Inferior parietal cortex (tissue), 1 donor: ENCODE measurements around the gene SLC25A26.

Experiments
- DNase-seq: peaks from one replicate; pipeline ENCODE4 v3.0.0-alpha.2; 2016; ENCODE audit errors: extremely low spot score

Gene SLC25A26

DNA sequence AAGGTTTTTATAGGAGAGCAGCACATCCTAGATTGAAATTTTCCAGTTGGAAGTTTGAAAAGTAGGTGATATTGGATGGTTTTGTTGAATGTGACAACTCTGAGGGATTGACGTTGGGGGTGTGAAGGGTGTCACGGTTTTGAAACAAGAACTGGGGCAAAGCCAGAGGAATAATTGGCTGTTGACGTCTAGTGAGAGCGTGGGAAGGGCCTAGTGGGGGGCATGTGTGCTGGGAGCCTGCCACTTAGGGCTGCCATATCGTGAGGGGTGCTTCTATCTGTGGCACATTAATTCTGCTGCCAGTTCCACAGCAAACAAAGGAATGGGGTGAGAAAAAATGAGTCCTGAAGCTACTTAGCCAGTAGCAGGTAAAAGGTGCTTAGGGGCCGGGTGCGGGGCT is 150.6 kb downstream of the SLC25A26 start:
- no peak for DNase-seq

DNA sequence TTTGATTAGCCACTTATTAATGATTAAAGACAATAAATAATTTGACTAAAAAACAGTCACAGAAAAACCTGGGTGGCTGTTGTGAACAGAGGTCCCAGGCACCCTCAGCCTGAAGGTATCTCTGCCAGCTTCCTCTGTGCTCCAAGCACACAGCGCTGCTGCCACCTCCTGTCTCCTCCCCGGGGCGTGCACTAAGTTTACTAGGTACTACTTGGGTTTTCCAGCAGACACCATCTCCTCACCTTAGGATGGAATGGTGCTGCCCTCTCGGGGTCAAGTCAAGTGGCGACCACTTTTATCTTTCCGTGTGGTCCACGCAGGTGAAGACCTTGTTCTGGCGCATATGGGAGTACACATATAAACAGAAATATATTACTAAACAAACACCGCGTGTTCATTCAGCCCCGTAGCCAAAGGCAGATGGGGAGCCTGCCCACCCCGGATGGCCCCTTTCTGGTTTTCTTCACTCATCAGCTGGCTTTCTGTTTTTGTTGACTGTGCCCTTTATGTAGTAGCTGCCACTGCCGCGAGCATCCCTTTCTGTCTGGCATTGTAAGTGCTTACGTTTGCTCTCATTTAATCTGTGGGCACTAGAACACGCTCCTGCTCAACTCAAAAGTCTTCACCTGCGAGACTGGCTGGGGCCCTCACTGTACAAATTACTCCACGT is 152.0 kb downstream of the SLC25A26 start:
- DNase-seq = peak; percentile 29

DNA sequence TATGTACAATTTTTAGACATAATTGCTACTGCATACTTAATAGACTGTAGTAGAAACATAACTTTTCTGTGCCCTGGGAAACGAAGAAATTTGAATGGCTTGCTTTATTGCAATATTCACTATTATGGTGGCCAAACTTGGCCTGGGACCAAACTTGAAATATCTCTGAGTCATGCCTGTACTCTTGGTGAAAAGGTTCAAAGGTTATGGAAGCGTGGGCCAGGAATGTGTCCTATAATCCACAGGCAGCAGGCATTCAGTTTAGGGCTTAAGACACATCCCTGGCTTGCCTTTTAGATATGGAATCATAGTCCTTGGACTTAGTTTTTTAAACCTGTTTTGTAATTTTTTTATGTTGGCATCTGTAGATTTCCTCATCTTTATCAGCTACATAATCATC is 155.8 kb downstream of the SLC25A26 start:
- no peak for DNase-seq

DNA sequence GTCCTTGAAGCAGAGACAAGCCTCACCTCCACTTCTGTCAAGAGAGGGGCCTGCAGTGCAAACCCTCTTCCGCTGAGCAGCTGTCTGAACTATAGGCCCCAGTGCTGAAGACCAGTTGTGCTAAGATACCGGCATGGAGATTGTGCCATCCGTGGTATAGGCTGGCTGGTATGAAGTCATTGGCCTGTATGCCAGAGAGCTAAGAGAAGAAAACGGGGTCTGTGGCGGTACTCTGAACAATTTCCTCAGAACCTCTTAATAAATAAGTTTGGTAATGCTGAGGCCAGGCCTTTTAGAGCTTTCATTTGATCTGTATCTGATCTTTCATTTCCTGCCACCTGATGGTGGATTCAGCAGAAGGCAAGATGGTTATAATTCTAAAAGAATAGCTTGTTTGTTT is 157.0 kb downstream of the SLC25A26 start:
- DNase-seq = no peak

DNA sequence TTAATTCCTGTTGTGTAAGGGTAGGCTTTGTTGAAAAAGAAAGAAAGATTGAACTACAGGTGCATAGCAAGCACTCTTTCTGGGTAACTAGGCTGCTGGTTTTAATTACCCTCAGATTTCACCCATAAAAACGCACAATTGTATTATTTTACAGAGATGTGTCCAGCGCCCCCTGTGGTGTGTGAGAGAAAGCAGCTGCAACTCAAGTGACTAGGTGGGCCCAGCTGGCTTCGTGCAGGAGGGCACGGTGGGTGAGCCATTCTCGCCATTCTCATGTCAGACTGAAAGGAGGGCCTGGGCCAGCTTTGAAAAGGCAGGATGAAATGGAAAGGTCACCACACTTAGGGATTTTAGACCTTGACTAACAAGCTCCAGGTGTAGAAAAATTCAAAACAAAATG is 157.5 kb downstream of the SLC25A26 start:
- no peak for DNase-seq

DNA sequence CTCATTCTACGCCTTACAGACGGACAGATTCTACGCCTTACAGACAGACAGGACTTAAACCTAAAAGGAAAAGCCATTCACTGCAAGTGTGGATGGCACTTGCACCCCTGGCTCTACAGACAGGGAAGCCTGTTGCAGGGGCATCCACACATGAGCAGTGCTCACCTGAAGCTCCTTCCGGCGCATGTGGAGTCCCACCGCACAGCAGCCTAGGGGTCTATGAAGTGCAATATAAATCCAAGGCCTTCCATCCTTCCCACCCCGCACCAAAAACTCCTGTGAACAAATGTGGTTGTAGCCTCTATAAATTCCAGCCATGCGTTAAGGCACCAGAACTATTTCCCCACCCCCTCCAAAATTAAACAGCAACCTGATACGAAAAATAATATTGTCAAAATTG is 158.8 kb downstream of the SLC25A26 start:
- DNase-seq = no peak

DNA sequence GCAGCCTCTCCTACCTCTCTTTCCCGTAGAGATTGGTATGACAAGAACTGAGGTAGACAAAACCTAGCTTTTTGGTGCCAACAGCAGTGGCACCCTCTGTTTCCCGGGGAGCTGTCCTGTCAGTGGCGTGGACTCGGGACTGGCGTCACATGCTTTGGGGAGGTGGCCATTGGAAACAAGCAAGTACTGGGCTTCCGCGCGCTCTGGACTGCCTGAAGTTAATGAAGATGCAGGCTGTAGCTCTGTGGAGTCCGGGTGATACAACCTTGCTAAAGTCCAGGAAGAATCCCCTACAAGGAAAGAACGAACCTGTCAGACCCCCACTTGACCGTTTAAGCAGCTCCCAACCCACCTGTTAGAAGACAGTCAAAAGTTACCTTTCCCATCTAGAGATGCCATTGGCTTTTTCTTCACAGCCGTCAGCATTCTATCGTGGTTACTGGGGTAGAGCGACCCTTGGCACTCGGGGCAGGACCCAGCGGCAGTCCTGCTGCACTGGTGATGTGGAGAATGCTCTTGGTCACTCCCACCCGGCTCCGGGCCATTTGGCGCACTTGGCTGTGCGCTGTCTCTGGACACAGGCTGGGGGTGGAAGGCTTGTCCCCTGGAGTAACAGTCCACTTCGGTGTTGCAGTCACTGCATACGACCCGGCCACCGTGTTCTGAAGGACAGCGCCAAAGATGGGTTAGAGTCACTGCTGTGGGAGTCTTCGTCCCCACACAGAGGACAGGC is 159.6 kb downstream of the SLC25A26 start:
- DNase-seq = no peak

DNA sequence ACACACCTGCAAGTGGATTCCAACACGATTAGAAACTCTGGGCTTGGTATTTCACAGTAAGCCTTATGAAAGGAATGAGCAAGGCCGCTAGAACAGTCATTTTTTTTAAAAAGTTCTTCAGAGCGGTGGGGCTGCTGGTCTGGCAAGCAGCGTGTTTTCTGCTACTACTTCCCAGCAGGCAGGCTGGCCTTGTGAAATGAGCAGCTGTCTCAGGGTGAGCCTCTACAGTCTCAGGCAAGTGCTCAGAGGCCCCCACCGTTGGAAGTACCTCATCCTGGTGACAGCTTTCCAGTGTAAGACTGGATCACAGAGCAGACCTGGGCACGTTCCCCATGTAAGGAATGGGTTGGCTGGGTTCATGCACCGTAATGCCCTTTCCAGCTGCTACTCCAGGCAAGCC is 160.8 kb downstream of the SLC25A26 start:
- DNase-seq = no peak

DNA sequence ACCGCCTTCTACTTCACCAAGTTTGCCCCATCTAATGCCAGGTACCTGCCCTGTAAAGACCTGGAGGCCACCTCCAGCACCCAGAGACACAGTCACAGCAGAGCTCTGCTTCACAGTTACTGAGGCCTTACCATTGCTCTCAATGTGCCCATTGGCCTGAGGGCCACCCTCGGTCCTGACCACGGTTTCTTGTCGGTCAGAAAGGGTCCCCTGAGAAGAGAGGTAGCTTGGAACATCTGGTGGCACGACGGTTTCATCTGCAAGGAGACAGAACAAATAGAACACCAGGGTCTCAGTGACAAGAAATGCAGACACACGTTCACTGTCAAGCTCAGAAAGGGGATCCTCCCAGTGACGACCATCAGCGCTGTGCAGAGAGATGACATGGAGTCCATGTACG is 161.3 kb downstream of the SLC25A26 start:
- DNase-seq = no peak

DNA sequence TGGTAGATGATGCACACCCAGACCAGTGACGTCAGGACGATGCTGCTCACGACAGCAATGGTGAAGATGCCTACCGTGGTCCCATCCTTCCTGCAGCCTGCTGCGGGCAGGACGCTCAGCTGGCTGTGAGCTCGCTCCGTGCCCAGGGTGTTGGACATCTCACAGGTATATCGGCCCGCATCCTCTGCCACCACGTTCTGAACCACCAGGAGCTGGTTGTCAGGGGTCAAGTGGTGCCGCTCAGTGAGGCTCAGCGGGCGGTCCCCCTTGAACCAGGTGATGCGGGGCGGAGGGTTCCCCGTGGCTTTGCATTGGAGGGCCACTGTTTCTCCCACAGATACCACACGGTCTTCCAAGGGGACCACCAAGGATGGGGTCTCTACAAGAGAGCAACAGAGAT is 162.2 kb downstream of the SLC25A26 start:
- no peak for DNase-seq

DNA sequence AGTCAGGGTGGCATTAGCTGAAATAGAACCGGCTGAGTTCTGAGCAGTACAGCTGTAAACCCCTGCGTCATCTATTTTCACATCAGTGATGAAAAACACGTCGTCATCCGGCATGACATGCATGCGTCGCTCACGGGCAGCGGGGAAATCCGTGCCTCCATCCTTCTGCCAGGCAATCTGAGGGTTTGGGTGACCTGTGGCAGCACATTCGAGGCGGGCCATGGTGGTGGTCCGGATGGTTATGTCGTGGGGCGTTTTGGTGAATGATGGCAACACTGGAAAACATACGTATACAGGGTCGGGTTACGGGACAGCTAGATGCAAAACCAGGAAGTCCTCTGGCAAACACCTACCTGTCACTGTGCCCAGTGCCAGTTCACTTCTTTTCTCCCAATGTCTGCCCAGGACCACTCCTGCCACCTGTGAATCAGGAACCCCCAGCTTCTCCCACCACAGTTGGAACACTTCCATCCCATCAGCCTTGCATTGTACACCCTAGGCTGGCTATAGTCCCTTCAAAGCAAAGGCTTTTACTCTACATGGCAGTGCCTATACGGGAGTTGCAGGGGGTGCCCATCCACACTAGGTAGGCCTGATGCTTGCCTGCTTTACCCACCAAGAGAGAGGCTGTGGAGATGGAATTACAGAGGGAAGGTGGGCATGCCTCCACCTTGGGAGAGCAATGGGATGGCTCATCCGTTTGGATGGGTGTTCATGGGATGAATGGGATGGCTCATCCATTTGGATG is 163.4 kb downstream of the SLC25A26 start:
- no peak for DNase-seq

DNA sequence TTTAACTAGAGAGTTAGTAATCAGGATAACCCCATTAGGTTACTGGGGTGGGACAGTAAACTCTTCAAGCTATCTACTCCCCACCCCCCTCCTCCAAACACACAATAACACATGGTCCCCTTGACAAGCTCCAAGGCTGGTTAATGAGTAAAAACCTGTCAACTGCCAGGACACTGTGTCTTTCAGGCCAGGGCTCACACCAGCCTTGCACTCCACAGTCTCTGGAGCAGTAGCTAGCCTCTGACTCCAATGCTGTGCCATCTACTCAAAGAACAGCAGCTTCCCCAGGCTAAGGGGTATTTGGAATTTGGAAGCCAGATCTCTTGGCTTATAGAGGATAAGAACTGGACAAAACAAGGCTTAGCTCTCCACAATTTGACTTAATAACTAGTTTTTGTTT is 164.3 kb downstream of the SLC25A26 start:
- DNase-seq = no peak

DNA sequence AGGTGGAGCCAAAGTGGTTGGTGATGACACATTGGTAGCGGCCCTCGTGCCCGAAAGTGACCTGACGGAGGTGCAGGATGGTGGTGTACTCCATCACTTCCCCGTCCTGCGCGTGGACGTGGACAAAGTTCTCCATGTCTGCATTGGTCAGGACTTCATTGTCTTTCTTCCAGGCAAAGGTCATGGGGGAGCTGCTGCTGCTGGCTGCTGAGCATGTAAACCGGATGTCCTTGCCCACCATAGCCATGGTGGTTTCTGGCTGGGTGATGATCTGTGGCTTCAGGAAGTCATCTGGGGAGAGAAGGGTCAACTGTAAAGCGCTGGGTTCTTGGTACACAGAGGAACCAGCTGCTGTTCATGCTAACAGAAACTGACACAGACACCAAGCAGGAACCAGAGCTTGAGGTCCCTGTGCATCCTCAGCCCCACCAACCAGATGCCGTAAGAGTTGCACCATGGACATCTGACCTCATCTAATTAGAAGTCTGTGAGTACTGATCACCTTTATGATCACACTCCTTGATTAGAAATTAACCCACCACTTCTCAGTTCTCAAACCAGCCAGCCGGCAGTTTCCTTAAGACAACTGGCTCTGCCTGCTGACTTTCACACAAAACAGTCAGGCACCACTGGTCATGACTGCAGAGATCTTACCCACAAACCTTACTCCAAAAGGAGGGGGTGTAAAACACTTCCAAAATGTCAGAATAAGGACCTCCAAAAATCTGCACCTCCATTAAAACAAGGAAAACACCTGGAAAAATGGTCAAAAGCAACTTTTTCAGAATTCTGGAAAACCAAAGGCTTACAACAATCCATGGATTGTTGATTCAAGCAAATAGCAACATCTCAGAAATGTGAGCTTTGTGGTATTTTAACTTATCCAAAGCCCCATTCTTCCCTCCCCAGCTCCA is 165.5 kb downstream of the SLC25A26 start:
- no peak for DNase-seq

DNA sequence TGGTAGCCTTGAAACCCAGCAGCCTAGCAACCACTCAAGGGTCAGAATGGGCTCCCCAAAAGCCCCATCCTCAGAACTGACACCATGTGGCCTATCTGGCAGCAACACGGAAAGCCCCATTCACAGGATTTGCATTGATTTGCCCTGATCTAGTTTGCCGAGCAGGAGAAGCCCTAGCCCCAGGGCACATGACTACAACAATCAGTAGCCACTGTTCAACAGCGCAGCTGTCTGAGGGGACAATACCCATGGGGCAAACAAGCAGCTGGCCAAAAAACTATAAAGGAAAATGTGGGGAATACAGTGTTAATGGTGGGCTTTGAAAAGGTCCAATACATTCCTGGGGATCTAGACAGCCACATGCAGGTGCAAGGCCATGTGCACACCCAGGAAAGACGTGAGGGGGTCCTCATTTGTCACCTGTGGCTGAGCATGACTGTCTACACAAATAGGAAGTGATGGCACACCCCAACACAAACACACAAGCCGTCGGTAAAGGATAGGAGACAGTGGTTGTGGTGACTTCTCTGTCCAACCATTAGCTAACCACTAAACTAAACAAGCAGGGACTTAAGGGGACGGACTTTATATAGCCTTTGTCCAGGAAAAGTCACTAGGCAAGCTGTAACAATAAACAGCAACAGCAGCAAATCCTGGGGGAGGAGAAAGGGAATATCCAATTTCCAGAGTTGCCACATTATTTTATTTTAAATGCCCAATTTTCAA is 166.3 kb downstream of the SLC25A26 start:
- no peak for DNase-seq

DNA sequence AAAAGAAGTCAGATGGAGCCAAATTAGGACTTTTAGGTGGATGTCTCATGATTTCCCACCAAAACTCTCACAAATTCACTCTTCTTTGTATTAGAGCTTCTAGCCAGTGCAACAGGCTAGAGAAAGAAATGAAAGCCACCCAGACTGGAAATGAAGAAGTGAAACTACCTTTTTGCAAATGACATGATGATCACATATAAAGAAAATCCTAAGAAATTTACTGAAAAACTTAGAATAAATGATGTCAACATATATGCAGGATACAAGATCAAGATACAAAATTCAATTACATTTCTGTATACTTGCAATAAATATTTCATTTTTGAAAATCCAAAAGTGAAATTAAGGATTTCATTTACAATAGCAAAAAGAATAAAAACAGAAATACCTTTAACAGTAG is 169.2 kb downstream of the SLC25A26 start:
- DNase-seq = no peak

DNA sequence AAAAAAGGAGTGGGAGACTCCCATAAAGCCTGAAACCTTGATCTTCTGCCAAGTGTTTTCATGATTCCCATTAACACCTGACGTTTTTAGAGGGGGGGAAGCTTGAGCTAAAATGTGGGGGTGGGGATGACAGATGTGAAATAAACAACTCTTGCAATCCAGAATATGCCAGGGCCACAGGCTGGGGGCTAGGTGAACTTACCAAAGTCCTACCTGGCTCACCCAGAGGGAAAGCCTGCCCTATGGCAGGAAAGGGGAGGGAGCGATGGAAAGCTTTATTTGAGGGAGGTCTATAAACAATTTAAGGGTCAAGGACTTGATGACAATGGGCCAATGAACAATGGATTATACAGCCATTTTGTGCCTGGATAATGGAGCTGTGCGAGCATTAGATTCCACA is 171.7 kb downstream of the SLC25A26 start:
- no peak for DNase-seq

DNA sequence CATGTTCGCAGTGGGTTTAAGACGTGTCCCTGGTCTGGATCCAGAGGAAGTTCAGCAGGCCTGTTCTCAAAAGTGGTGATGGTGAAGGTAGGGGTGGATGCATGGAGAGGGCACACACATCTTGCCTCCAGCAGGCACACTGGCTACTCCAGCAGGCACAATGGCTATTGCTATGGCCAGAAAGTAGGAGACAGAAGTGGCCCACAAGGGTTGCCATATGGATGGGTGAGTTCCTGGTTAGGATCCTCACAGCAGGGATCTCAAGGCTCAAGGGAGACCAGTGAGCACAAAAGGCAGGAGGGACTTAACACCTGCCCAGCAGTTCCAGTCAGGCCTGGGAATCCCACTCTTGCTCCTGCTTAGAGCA is 172.1 kb downstream of the SLC25A26 start:
- DNase-seq = no peak

DNA sequence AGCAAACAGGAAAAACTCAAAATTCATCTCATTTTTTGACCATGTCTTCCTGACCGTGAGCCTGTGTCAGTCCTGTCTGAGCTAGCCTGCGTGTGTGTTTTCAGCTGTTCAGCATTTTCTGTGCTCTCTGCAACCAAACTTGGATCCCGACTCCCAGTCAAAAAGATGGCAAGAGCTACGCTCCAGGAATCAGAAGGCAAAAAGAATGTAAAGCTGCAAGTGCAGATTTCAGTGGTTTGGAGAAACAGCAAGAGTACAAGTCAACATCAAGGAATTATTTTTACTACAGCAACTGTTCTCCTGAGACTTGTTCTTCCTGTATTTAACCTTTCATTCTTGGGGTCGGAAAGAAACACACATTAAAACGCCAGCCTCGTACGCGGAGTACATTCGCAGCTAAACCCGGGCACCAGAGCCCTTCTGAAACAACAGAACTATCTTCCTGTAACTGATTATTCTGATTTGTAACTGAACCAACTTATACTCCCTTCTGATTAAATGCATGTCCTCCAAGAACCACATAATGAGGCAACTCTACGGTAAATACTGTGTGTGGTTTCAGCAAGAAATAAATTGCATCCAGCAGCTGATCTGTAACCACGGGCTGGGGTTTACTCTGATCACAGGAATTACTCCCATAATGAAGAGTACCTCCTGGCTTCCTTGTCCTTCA is 172.7 kb downstream of the SLC25A26 start:
- DNase-seq = no peak

DNA sequence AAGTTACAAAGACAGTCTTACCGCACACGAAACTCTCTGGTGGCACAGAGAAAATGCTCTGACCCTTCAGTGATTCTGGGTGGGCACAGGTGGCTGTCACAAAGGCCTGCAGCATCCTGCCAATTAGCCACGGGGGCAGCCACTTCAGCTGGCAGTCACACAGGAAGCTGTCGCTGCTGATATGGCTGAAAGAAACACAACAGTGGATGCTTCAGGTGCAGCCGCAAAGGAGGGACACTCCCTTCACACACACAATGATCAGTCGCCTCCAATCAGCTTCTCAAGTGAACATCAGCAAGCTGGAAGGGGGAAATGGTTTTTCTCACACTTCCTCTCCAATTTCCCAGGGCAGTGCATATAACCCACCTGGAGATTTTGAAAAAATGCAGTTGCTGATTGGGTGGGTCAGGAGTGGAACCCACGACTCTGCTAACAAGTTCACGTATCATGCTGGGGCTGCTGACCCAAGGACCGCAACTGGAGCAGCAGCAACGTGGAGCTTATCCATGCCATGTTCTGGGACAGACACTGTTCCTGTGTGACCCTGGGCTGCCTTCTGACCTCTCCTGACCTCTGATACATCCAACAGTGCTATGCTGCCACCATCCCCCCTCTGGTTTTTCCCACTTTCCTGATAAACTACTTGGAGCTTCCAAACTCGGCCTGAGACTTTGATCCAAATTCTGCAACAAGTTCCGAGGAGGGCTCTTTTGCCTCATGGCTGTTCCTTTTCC is 173.4 kb downstream of the SLC25A26 start:
- DNase-seq = no peak

DNA sequence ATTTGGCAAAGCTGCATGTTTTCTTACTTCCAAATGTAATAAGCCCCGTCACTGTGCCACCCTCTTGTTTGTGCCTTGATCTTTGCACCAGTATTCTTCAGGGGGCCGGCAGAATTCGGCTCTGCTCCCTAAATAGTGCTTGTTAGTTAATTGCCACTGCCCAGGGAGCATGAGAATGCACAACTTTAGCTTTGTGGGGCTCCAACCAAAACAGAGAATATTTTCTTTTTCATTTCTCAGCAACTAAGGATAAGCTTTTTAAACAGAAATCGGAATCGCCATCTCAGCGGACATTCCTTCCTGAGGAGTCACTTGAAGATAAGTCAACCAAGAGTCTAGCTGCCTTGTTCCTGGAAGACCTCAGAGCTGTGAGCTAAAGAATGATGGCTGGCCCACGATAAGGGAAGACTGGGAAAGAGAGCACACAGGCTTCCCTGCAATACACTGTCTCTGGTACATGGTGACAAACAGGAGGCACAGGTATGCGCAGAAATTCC is 174.0 kb downstream of the SLC25A26 start:
- no peak for DNase-seq
